Left lung (tissue), 10 donors: Measurements from ENCODE around the gene WDPCP. TPM values are rescaled to one million over a fixed set of nuclear protein-coding genes. Genes with fewer than 3 reads are reported as not detected.
"Not testable (repeated sequence)": the region's sequence is repeated elsewhere in the genome, so short reads cannot be mapped to it uniquely, and the experiment has no call there.

Source experiments
- ATAC-seq: fragments of 200-7000 bp; cut with Tn5 transposase; one replicate; pipeline ENCODE4 v1.9.1; 2020; ENCODE audit warnings: moderate library complexity
- DNase-seq, 4 donors: peaks; one replicate each; pipeline ENCODE4 v3.0.0-alpha.2; 2013 to 2020
- H3K27ac ChIP-seq, 2 donors: fragments of 200-600 bp; sonication (generic) in 1 of 2; one replicate each; pipeline versions ENCODE4 v1.5.0 to v1.8.0; 2020 to 2021
- H3K27me3 ChIP-seq, 2 donors: fragments of 200-600 bp; sonication (generic) in 1 of 2; one replicate each; pipeline versions ENCODE4 v1.5.0 to v1.8.0; 2020 to 2021
- H3K36me3 ChIP-seq, 2 donors: fragments of 200-600 bp; sonication (generic) in 1 of 2; one replicate each; pipeline versions ENCODE4 v1.5.0 to v1.8.0; 2020 to 2021
- H3K4me1 ChIP-seq, 2 donors: fragments of 200-600 bp; one replicate each; pipeline ENCODE4 v1.8.0; 2021
- H3K4me3 ChIP-seq, 2 donors: fragments of 200-600 bp; sonication (generic) in 1 of 2; one replicate each; pipeline versions ENCODE4 v1.5.0 to v1.8.0; 2020 to 2021; ENCODE audit warnings: mild to moderate bottlenecking in 1 of 2
- H3K9me3 ChIP-seq, 2 donors: fragments of 200-600 bp; sonication (generic) in 1 of 2; one replicate each; pipeline versions ENCODE4 v1.5.0 to v1.8.0; 2020 to 2021
- intact Hi-C, 2 donors: fragments of 100-400 bp; cut with DNase I; formaldehyde crosslinking; loops; one replicate each; pipeline versions ENCODE4 v1.11.2 to v1.14.2; 2022
- polyA plus RNA-seq, 6 donors: library from polyadenylated mRNA; unstranded; fragments of 120-200 nt; gene quantifications; one replicate each; pipeline ENCODE4 v1.2.1, GENCODE V29; 2013; ENCODE audit not compliant: insufficient read length in 6 of 6
- total RNA-seq, 2 donors: library from RNA; stranded (reverse); fragmentation: NEBNext Ultra II Directional; extraction: Animal tissue kit (Norgen Biotek cat#: 25700); gene quantifications; one replicate each; pipeline ENCODE4 v1.2.1, GENCODE V29; 2021
- TF ChIP-seq, protein P1 (sequence below), 2 donors: fragments of 200-600 bp; sonication (generic) in 1 of 2; IDR thresholded peaks; one replicate each; pipeline versions ENCODE4 v1.5.0 to v1.8.0; 2021; ENCODE audit warnings: antibody characterized with exemption in 2 of 2
- donor health status: DM: no; HTN: yes; CAD: no.
- donor health status: DM: no; HTN: no; CAD: no.

Gene WDPCP
- total and polyA plus RNA-seq, 8 donors: 9.0 to 17.5 (median 14.4) TPM

- Histone ChIP-seq H3K4me3 (no peak overlapping the region), H3K36me3 (no peaks in the 10 kb centered on the region), H3K4me1 (no peaks in the 10 kb centered on the region), H3K9me3 (no peaks in the 10 kb centered on the region), H3K27ac (no peak overlapping the region), H3K27me3 (no peaks in the 10 kb centered on the region)
- DNase-seq (peak in 2 of 4 donors; percentile 6 to 15), ATAC-seq (no peak)
- TF ChIP-seq, protein P1, sequence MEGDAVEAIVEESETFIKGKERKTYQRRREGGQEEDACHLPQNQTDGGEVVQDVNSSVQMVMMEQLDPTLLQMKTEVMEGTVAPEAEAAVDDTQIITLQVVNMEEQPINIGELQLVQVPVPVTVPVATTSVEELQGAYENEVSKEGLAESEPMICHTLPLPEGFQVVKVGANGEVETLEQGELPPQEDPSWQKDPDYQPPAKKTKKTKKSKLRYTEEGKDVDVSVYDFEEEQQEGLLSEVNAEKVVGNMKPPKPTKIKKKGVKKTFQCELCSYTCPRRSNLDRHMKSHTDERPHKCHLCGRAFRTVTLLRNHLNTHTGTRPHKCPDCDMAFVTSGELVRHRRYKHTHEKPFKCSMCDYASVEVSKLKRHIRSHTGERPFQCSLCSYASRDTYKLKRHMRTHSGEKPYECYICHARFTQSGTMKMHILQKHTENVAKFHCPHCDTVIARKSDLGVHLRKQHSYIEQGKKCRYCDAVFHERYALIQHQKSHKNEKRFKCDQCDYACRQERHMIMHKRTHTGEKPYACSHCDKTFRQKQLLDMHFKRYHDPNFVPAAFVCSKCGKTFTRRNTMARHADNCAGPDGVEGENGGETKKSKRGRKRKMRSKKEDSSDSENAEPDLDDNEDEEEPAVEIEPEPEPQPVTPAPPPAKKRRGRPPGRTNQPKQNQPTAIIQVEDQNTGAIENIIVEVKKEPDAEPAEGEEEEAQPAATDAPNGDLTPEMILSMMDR (IDR thresholded peaks at IDR 0.05): no peak
- intact Hi-C loops: no loop called here
Measured at GRCh38 chr2:63092857-63093256, 495.4 kb downstream of the WDPCP start.

DNA sequence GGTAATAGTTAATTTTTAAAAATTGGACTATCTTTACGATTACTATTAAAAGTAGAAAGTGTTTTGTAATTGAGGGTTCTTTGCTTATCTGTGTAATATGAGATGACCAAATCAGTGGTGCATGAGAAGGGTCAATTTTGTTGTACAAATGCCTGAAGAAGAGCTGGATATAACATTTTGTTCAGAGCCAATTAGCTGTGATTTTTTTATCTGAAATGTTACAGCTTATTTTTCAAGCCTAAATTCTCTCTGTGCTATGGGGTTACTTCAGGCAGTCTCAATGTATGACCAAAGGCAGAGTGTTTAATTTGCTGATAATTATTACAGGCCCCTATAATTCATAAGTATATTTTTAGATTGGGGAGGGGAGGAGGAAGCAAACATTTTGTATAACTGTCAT lies 495.9 kb downstream of the WDPCP start:
- Histone ChIP-seq H3K9me3 (no peaks in the 10 kb centered on the region), H3K27ac (no peak overlapping the region), H3K4me3 (no peak overlapping the region), H3K4me1 (no peaks in the 10 kb centered on the region), H3K27me3 (no peaks in the 10 kb centered on the region), H3K36me3 (no peaks in the 10 kb centered on the region)
- DNase-seq: peak in 2 of 4 donors; percentile 30 to 43
- intact Hi-C loops: no loop called here
- no peak for ATAC-seq
- TF ChIP-seq, protein P1 (IDR thresholded peaks at IDR 0.05): no peak

- Histone ChIP-seq H3K27ac (no peak overlapping the region), H3K27me3 (no peaks in the 10 kb centered on the region), H3K4me3 (no peak overlapping the region), H3K36me3 (no peaks in the 10 kb centered on the region), H3K9me3 (no peaks in the 10 kb centered on the region), H3K4me1 (no peaks in the 10 kb centered on the region)
- no peak for ATAC-seq
- intact Hi-C loops: no loop called here
- TF ChIP-seq, protein P1 (IDR thresholded peaks at IDR 0.05): no peak
- DNase-seq: no peak
Measured at GRCh38 chr2:63086687-63087086, 501.6 kb downstream of the WDPCP start.

DNA sequence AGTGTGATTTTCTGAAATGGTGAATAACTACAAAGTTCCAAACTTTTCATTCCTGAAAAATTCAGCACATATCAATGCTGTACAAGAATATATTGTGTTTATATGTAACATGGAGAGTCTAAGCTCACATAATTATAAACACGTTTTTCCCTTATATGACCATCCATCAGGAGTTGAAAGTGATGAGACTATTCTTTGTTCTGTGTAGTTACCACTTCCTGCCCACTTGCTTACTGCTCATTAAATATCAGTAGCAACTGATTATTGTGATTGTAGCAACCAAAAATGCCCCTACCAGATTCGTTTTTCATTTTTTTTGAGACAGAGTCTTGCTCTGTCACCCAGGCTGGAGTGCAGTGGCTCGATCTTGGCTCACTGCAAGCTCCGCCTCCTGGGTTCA lies 506.9 kb downstream of the WDPCP start:
- TF ChIP-seq, protein P1 (IDR thresholded peaks at IDR 0.05): no peak
- H3K27me3 ChIP-seq: peaks cover 0 to 9% of the 10 kb centered on the region in 2 donors
- intact Hi-C loops: no loop called here
- no peaks in the 10 kb centered on the region for H3K36me3 ChIP-seq
- no peaks in the 10 kb centered on the region for H3K4me1 ChIP-seq
- DNase-seq: no peak
- H3K27ac ChIP-seq: no peak overlapping the region
- H3K4me3 ChIP-seq: no peak overlapping the region
- no peaks in the 10 kb centered on the region for H3K9me3 ChIP-seq
- no peak for ATAC-seq

GRCh38 chr2:63078852-63079606 lies 509.2 kb downstream of the WDPCP start:
- H3K4me1 ChIP-seq: no peaks in the 10 kb centered on the region
- no peak overlapping the region for H3K27ac ChIP-seq
- peaks cover 0 to 28% of the 10 kb centered on the region in 2 donors for H3K27me3 ChIP-seq
- H3K36me3 ChIP-seq: no peaks in the 10 kb centered on the region
- DNase-seq (no peak), ATAC-seq (no peak)
- intact Hi-C loops: no loop called here
- no peak overlapping the region for H3K4me3 ChIP-seq
- TF ChIP-seq, protein P1 (IDR thresholded peaks at IDR 0.05): no peak
- no peaks in the 10 kb centered on the region for H3K9me3 ChIP-seq

DNA sequence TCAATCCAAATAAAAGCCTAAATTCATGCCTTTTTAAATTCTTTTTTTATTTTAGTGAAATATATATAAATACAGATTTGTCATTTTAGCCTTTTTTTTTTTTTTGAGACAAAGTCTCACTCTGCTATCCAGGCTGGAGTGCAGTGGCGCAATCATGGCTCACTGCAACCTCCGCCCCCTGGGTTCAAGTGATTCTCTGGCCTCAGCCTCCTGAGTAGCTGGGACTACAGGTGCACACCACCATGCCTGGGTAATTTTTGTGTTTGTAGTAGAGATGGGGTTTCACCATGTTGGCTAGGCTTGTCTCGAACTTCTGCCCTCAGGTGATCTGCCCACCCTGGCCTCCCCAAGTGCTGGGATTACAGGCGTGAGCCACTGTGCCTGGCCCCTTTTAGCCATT lies 513.9 kb downstream of the WDPCP start:
- DNase-seq, ATAC-seq, H3K27ac ChIP-seq, H3K9me3 ChIP-seq, H3K4me1 ChIP-seq, H3K4me3 ChIP-seq, H3K36me3 ChIP-seq, intact Hi-C loops: not testable (repeated sequence)
- peaks cover 0 to 52% of the 10 kb centered on the region in 2 donors for H3K27me3 ChIP-seq
